Mucosa of descending colon (tissue), 3 donors: ENCODE data around the gene NDUFS4. TPM values are rescaled to one million over a fixed set of nuclear protein-coding genes. Genes with fewer than 3 reads are reported as not detected.

Experiments
- ATAC-seq: fragments of 200-7000 bp; cut with Tn5 transposase; one replicate; pipeline ENCODE4 v1.9.1; 2020; ENCODE audit warnings: mild to moderate bottlenecking, moderate library complexity
- DNase-seq, 3 donors: peaks; one replicate each; pipeline ENCODE4 v3.0.0-alpha.2; 2020
- H3K36me3 ChIP-seq: fragments of 200-600 bp; one replicate; pipeline ENCODE4 v1.8.0; 2021; ENCODE audit warnings: low read depth, mild to moderate bottlenecking
- H3K4me1 ChIP-seq: fragments of 200-600 bp; one replicate; pipeline ENCODE4 v1.8.0; 2021; ENCODE audit warnings: low read depth, mild to moderate bottlenecking
- H3K4me3 ChIP-seq: fragments of 200-600 bp; one replicate; pipeline ENCODE4 v1.8.0; 2021; ENCODE audit warnings: mild to moderate bottlenecking
- H3K9me3 ChIP-seq: fragments of 200-600 bp; one replicate; pipeline ENCODE4 v1.8.0; 2021; ENCODE audit warnings: mild to moderate bottlenecking
- CTCF ChIP-seq: fragments of 200-600 bp; IDR thresholded peaks from one replicate; pipeline ENCODE4 v1.8.0; 2022; ENCODE audit warnings: antibody characterized with exemption, mild to moderate bottlenecking
- intact Hi-C, 2 donors: fragments of 100-400 bp; cut with DNase I in 1 of 2; cut with micrococcal nuclease in 1 of 2; formaldehyde crosslinking; loops; one replicate each; pipeline versions ENCODE4 v1.11.0 to v1.11.1; 2022; cut with DNase I, micrococcal nuclease
- total RNA-seq, 3 donors: library from RNA; stranded (reverse); fragmentation: NEBNext Ultra II Directional in 2 of 3; extraction: Animal tissue kit (Norgen Biotek cat#: 25700) in 2 of 3; gene quantifications; one replicate each; pipeline versions ENCODE4 v1.2.1 to v1.2.4, GENCODE V29; 2021 to 2023
- donor health status: DM: no; HTN: no; CAD: no; lungs with moderate emphysema.
- donor health status: DM: no; HTN: no; CAD: no.
- donor health status: DM: no; HTN: yes; CAD: no.

Gene NDUFS4
- total RNA-seq, 3 donors from 2014 or later: 83.6 to 96.6 (median 84.9) TPM

DNA sequence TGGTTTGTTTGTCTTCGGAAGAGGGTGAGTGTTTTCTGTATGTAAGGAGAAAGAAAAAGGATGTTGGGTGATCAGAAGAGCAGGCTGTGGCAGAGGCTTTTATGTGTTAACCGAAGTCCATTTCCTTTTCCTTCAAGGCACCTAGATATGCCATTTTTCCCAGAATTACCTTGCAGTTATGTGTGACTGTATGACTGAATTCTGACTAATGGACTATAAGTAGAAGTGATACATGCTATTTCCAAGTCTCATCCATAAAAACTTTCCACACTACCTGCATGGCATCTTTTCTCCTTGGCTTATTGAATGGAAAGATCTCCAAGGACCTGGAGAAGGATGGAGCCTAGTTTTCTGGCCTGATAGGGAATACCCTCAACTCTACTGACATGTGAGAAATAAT, 10.6 kb upstream of the NDUFS4 start:
- H3K4me3 ChIP-seq: no peak overlapping the region
- DNase-seq: no peak
- intact Hi-C loops: no loop called here
- H3K4me1 ChIP-seq: peaks cover 6% of the 10 kb centered on the region
- no peaks in the 10 kb centered on the region for H3K36me3 ChIP-seq
- no peak for TF ChIP-seq CTCF
- ATAC-seq: no peak
- no peaks in the 10 kb centered on the region for H3K9me3 ChIP-seq

- TF ChIP-seq CTCF: no peak
- ATAC-seq: no peak
- intact Hi-C loops: no loop called here
- H3K9me3 ChIP-seq: no peaks in the 10 kb centered on the region
- H3K36me3 ChIP-seq: no peaks in the 10 kb centered on the region
- H3K4me3 ChIP-seq: no peak overlapping the region
- H3K4me1 ChIP-seq: peaks cover 3% of the 10 kb centered on the region
- no peak for DNase-seq
Measured at GRCh38 chr5:53552561-53552960, 7.9 kb upstream of the NDUFS4 start.

GRCh38 chr5:53554444-53554843, 6.0 kb upstream of the NDUFS4 start:
- H3K36me3 ChIP-seq: no peaks in the 10 kb centered on the region
- H3K9me3 ChIP-seq: no peaks in the 10 kb centered on the region
- ATAC-seq (no peak), DNase-seq (no peak)
- H3K4me1 ChIP-seq: no peaks in the 10 kb centered on the region
- no peak overlapping the region for H3K4me3 ChIP-seq
- intact Hi-C loops: no loop called here
- TF ChIP-seq CTCF: no peak

GRCh38 chr5:53555160-53555559, 5.3 kb upstream of the NDUFS4 start:
- intact Hi-C loops: no loop called here
- H3K4me1 ChIP-seq: no peaks in the 10 kb centered on the region
- ATAC-seq: no peak
- H3K9me3 ChIP-seq: no peaks in the 10 kb centered on the region
- no peak for DNase-seq
- H3K4me3 ChIP-seq: no peak overlapping the region
- no peaks in the 10 kb centered on the region for H3K36me3 ChIP-seq
- no peak for TF ChIP-seq CTCF

GRCh38 chr5:53556001-53556400, 4.4 kb upstream of the NDUFS4 start:
- H3K4me3 ChIP-seq: no peak overlapping the region
- no peak for ATAC-seq
- intact Hi-C loops: no loop called here

More at GRCh38 chr5:53556001-53556400, 4.4 kb upstream of the NDUFS4 start:
- Histone ChIP-seq H3K4me1 (peaks cover under 1% of the 10 kb centered on the region), H3K9me3 (no peaks in the 10 kb centered on the region), H3K36me3 (no peaks in the 10 kb centered on the region)
- TF ChIP-seq CTCF: no peak
- no peak for DNase-seq
